IPS-11a (cell line): Measurements from ENCODE around the gene USP37.

Experiments used
- H3K4me3 ChIP-seq: one replicate; pipeline ENCODE4 v1.5.1; 2013; ENCODE audit warnings: low read depth, low read length, control low read depth

The USP37 gene, protein sequence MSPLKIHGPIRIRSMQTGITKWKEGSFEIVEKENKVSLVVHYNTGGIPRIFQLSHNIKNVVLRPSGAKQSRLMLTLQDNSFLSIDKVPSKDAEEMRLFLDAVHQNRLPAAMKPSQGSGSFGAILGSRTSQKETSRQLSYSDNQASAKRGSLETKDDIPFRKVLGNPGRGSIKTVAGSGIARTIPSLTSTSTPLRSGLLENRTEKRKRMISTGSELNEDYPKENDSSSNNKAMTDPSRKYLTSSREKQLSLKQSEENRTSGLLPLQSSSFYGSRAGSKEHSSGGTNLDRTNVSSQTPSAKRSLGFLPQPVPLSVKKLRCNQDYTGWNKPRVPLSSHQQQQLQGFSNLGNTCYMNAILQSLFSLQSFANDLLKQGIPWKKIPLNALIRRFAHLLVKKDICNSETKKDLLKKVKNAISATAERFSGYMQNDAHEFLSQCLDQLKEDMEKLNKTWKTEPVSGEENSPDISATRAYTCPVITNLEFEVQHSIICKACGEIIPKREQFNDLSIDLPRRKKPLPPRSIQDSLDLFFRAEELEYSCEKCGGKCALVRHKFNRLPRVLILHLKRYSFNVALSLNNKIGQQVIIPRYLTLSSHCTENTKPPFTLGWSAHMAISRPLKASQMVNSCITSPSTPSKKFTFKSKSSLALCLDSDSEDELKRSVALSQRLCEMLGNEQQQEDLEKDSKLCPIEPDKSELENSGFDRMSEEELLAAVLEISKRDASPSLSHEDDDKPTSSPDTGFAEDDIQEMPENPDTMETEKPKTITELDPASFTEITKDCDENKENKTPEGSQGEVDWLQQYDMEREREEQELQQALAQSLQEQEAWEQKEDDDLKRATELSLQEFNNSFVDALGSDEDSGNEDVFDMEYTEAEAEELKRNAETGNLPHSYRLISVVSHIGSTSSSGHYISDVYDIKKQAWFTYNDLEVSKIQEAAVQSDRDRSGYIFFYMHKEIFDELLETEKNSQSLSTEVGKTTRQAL

DNA sequence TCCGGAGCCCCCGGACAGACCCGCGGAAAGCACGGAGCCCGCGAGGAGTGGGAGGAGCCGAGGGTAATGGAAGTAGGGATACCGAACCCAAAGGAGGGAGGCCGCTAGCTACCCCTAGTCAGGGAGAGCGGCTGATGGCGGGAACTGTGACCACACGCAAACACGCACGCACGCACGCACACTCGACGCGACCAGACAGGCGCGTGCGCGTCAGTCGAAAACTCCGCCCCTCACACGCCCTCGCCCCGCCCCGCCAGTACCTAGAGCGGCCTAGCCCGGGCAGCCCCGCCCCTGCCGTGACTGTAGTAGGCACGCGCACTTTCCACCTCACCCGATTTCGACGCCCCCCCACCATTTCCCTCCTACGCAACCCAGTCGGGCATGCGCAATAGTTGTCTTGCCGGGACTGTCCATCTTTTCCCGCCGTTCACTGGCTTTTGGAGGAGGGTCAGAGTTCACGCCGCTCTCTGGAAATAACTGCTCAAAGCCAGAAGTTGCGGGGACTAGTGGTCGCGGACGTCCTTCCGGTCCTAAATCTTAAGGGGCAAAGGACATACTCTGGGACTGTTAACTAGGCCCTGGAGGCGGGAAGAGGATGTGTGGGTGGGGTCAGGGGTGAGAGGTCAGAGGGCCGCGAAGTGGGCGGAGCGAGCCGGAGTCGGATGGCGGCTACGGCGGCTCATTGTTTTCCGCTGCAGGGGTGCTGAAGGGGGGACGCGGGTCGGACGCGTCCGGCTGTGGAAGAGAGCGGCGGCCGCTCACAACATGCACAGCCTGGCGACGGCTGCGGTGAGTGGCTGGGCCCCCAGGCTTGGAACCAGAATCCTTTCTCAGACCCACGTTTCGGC, at the start of gene USP37, which contains the start of gene CNOT9:
Gene USP37, minus strand, starts transcription at position 162 of the 848 bp plus-strand sequence. CDS start 9,698 bp downstream, outside the sequence.
Gene CNOT9, plus strand, starts transcription at position 650 of the 848 bp plus-strand sequence. Its CDS starts 116 bp downstream, at position 766.
- peak within 1 kb of the TSS; percentile 89 for H3K4me3 ChIP-seq

DNA sequence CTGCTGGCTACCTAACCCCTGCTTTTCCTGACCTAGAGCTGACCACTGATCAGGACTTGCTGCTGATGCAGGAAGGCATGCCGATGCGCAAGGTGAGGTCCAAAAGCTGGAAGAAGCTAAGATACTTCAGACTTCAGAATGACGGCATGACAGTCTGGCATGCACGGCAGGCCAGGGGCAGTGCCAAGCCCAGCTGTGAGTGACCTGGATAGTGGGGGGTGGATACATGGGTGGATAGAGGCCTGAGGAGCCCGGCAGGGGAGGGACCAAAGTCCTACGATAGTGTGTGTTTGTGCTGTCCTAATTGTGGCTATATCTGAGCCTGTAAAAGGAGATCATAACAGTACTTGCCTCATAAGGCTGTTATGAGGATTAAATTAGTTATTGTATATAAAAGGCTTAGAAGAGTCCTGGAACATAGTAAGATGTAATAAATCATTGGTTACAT, 47.7 kb upstream of the USP37 start:
- H3K4me3 ChIP-seq, result no peak overlapping the region

DNA sequence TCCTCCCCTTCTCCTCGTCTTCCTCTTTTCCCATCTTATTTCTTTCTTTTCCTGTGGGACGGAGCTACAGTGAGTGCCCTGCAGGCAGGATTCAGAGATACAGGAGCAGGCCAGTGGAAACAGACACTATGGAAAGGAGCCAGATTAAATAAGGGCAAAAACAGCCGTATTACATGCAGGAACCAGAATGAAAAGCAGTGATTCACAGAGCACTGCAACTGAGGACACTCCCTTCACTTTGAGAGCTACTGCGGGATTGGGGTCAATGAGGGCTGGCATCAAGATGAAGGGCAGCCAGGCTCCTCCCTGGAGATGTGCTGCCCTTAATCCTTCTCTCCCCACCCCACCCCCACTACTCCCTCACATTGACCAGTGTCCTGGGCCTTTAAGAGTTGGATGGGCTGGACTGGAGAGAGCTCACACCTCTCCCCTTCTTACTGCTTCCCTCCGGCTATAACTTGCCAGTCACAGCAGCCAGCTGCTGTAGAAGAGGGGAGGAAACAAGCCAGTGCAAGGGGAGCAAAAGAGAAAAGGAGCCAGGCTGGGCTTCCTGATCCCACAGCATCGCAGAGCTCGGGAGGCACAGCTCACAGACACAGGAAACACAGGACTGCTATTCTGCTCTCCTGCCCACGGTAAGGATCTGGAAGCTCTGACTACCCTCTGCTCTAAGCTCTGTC, 39.4 kb upstream of the USP37 start, which contains the start of gene PLCD4:
Gene PLCD4, plus strand, starts transcription at position 464 of the 680 bp plus-strand sequence. CDS start 7,841 bp downstream, outside the sequence.
- H3K4me3 ChIP-seq, result no peak within 1 kb of the TSS

DNA sequence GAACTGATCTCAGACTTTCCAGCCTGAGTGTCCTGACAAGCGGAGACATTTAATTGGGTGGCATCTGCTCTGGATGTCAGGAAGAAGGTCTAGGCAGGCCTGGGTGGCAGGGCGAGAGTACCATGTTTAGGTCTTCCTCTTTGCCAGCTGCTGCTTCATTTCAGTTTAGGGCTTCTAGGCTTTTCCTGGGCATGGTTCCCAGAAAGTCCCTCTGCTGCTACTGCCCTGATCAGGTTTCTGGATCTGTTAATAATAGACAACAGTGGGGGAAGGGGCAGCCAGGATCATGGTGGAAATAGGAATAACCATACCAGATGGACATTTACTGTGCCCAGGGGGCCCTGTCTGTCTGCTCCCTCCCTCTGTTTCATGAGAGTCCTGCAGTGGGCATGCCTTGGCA, 37.3 kb upstream of the USP37 start:
- H3K4me3 ChIP-seq, result no peak overlapping the region

DNA sequence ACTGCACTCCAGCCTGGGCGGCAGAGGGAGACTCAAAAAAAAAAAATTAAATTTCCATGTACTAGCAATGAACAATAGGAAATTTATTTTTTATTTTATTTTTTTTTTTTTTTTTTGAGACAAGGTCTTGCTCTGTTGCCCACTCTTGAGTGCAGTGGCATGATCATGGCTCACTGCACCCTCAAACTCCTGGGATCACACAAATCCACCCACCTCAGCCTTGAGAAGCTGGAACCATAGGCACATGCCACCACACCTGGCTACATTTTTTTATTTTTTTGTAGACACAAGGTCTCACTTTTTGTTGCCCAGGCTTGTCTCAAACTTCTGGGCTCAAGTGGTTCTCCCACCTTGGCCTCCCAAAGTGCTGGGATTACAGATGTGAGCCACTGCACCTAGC, 17.4 kb upstream of the USP37 start:
- no peak overlapping the region for H3K4me3 ChIP-seq

DNA sequence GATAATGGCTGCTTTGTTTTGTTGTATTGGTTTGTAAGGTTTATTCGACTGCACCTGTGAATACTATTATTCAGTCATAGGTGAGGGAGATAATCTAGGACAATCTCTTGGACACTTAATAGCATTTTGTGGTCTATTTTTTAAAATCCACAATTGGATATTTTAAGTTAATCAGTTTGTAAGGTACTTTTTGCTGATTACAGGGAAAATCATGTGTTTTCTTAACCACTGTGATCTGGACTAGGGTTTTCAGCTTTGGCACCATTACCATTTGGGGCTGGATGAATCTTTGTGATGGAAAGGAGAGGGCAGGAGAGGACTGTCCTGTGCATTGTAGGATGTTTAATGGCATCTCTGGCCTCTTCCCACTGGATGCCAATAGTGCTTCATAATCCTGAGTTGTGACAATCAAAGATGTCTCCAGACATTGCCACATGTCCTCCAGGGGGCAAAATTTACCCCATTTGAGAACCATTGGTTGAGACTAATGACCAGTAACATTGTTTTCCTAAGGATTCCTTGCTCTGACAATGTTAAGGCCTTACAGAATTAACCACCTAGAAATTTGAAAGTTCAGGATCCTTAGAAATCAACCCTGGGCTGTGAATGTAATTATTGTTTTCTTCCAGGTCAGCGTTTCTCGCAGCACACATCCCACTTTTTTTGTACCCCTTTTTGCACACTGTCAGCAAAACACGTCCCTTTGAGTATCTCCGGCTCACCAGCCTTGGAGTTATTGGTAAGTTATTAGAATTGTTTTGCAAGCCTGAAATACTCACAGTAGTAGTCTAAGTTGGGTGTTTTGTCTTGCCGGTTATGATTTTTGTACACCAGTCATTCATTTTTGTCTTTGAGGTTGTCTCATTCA, 16.1 kb upstream of the USP37 start:
- no peak overlapping the region for H3K4me3 ChIP-seq

DNA sequence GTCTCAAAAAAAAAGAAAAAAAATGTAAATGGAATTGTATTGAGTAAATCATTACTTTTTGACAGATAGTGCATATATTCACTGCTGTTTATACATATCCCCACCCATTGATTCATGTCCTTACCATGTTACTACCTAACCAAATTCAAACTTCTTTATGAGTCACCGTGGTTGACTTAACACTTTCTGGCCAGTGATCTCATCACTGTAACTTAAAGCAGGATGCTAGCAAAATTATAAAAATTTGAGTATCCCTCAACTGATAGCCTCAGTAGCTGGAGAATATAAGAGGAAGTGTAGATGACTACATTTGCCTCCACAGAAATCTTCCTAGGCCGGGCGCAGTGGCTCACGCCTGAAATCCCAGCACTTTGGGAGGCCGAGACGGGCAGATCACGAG, 13.9 kb upstream of the USP37 start:
- no peak overlapping the region for H3K4me3 ChIP-seq

DNA sequence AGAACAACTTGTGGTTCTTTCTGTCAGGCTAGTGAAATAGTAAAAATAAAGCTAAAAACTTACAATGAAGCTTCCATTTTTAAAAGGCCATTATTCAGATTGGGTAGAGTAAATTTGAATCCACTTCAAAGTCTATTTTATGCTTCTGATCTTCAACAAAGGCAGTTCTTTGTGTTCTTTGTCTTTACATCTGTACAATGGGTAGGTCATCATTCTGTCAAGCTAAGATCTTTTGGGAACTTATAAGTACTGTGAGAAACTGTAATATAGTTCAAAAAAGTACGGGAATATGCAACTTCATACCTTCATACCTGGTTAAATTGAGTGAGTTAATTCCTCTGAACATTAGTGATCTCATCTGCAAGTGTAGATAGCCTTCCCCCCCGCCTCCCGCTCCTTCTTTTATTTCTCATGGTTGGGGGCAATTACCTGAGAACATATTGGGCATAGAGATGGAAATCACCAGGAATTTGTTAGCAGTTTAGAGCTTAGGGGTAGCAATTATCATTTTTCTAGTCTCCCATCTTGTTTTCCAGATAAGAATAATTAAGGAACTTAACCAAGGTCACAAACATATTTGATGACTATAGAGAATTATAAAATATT, 10.2 kb upstream of the USP37 start:
- H3K4me3 ChIP-seq, result no peak overlapping the region

DNA sequence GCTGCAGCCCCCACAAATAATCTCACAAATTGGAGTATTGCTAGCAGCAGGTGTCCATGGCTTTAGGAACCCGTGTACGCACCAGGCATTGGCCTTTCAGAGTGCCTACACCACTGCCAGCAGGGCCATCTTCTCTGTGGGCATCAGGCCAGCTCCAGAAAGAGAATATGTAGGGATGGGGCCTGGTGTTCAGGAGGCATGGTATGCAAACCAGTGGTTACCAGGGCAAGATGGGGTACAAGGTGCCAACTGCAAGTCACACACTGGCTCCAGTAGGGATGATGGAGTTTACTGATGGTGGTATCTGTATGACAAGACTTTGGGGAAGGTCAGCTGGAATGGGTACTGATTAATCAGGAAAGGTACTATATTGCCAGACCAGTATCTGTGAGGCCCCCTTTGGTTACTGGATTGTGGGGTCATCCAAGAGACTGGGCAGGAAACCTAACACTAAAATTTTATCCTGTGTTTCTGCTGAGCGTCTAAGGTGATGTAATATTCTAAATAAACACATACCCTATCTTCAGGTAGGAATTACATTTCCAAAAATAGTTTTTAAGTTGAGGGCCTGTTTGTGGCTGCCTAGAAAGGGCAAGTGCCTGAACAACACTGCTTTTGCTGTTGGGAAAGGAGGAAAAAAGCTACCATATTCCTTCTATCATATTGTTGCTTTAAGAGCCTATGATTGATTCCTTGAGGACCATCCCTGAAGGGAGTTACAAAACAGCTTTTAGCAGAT, 9.5 kb upstream of the USP37 start:
- H3K4me3 ChIP-seq, result no peak overlapping the region

DNA sequence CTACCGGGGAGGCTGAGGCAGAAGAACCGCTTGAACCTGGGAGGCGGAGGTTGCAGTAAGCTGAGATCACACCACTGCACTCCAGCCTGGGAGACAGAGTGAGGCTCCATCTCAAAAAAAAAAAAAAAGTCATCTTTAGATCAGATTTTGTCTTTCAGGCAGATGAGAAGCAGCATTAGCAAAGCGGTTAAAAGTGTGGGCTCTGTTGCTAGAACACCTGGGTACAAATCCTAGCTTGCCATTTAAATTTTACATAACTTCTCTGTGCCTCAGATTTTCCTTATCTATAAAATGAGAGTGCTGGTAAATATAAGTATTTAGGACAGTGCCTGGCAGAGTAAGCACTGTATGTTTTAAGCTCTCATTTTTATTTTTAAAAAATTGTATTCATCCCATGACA, 8.7 kb upstream of the USP37 start:
- no peak overlapping the region for H3K4me3 ChIP-seq

DNA sequence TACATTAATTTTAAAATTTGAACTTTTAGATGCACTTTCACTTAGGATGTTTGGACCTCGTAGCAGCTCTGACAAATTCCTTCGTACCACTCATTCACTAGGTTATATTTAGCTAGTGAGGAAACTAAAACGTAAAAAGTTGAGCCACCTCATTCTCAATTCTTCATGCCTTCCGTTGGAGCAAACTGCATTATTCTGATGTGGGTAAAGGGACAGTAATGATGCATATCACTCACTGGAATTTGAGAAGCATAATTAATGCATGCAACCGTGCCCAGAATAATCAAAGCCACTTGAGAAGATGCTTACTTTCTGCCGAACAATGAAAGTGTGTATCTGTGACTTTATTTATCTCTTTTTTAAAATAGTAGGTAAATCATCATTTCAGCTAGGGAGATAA, 2.7 kb upstream of the USP37 start:
- no peak overlapping the region for H3K4me3 ChIP-seq

DNA sequence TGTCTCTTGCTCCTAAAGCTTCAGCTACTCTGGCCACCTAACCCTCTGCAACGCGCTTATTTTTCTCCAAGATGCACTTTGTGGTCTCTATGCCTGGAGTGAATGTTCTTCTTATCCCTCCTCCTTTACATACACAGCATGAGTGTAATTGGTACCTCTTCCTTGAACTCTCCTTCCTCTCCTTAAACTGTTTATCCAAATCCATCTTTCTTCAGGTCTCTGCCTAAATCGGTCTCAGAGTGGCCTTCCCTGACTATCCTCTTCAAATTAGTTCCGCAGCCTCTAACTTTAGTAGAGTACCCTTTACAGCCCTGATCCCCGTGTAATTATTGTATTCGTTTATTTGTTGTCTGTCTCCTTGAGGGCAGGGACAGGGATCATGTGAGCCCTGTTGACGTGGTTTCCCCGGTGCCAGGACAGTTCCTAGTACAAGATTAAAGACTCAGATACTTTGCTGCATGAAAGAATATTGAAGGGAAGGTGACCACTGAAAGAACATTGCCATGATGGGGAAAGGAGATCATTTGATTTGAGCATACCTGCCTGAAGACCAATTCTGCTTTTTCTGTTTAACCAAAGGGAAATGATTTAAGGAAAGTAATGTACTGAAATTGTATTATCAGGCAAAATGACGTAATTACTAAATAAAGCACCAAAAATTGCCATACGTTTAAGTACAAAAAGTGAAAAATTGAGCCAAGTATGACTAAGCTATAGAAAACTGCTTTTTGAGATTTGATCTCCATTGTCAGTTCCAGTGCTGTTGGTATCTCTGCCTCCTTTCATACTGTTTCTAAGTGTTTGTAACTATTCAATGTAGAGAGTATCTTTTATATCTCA, 1.7 kb upstream of the USP37 start:
- peak overlapping the region; percentile 89 for H3K4me3 ChIP-seq

DNA sequence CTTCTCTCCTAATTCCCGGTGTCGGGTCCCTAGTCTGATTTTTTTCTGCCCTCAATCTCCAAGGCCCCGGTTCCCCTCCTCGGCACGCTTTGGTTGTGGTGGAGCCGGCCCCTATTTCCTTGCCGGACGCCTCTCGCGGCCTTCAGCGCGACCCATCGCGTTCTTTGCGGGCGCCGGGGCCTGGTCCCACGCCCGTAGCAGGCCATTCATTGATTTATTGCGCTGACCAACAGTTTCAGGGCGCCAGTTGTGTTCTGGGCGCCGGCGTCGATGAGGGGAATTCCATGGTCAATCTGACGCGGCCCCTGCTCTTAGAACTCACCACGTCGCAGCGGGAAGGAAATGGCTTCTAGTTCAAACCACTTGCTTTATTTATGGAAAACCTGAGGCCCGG, 884 bp upstream of the USP37 start:
- peak overlapping the region; percentile 89 for H3K4me3 ChIP-seq

DNA sequence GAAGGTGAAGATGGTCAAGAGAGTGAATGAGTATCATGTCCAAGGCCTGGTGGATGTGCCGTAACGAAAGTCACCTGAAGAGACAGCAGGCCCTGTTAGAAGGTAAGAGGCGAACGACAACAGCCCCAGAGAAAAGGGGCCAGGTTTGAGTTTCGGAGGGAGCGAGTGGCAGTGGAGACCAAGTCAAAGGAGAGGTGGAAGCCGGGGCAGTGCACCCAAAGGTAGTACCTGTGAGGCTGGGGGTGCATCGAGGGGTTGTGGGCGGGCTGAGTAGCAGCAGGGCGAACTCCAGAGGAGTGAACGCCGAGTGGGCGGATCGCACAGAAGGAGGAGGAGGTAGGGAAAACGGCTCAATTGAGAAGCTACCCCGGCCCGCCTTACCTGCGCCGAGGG, 358 bp downstream of the USP37 start:
- H3K4me3 ChIP-seq, result peak overlapping the region; percentile 89

DNA sequence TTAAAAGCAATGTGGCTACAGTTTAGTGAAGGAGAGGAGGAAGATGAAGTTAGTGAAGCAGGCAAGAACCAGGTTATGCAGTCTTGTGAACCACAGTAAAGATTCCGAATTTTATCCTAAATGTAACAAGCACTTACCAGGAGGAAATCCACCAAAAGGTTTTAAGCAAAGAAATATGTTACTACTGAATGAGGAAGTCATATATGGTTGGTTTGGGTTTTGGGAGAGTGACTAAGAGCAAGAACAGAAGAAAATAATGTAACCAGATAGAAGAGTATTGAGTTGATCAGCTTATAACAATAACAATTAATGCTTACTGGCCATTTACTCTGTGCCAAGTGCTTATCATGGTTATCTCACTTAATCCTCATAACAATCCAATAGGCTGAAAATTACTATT, 1.9 kb downstream of the USP37 start:
- H3K4me3 ChIP-seq, result no peak overlapping the region

DNA sequence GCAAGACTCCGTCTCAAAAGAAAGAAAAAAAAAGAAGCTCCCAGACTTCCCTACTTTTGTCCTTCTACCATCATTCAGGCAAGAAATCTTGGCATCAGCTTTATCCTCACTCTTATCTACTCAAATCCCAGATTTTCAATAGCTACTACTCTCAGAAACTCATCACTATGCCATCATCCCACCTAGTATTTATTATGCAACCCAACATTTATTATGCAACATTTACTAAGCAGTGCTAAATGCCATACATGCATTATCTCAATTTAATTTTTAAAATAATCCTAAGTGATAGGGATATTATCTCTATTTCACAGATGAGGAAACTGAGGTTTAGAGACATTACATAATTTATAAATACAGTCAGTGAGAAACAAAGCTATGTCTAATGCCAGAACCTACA, 4.1 kb downstream of the USP37 start:
- no peak overlapping the region for H3K4me3 ChIP-seq

DNA sequence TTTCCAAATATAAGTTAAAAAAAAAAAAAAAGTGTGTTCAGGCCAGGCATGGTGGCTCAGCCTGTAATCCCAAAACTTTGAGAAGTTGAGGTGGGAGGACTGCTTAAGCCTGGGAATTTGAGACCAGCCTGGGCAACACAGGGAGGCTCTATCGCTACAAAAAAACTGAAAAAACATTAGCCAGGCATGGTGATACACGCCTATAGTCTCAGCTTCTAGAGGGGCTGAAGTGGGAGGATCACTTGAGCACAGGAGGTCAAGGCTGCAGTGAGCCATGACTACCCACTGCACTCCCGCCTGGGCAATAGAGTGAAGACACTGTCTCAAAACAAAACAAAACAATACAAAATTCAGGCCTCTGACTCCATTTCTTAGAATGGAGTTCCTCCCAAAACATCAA, 9.2 kb downstream of the USP37 start:
- no peak overlapping the region for H3K4me3 ChIP-seq
